Heart left ventricle (tissue), 13 donors: Measurements from ENCODE around the gene SLC5A9.

Source experiments
- CTCF ChIP-seq, 12 donors: fragments of 200-600 bp; sonication (generic) in 4 of 12; IDR thresholded peaks; one replicate each; pipeline versions ENCODE4 v1.5.0 to v1.8.0; 2018 to 2022; ENCODE audit warnings: antibody characterized with exemption in 12 of 12, mild to moderate bottlenecking in 5 of 12
- POLR2A ChIP-seq, 2 donors: fragments of 450-650 bp; IDR thresholded peaks; one replicate each; pipeline ENCODE4 v1.6.1; 2017; ENCODE audit warnings: antibody characterized with exemption in 2 of 2, mild to moderate bottlenecking in 2 of 2, moderate library complexity in 2 of 2
- donor health status: ischemic (EF 13 %, LVEDD 7.1; RV severe dilation, severe dysfunction).
- donor health status: DM: no; HTN: yes; CAD: no.
- donor health status: DM: no; HTN: no; CAD: no.
- donor health status: ischemic (EF 25% LVEDD 6.9; RV normal size, moderate dysfunction).
- donor health status: ischemic (EF 25% LVEDD 5.7; RV mildly dilated, moderate dysfunction).
- donor health status: ischemic (EF 35%, LVEDD 5.7; RV mildly dilated, moderate dysfunction).
- donor health status: nonischemic (EF 11% LVEDD 7.7; RV severe dilation, severe dysfunction).
- donor health status: DM: yes; HTN: yes; CAD: no.
- donor health status: PGD.
- donor health status: ischemic (EF 29% LVEDD 5.4; RV normal size, mild dysfunction).
- donor health status: nonischemic (EF 23%, LVEDD 6.1; RV moderate dilation, normal function).

DNA sequence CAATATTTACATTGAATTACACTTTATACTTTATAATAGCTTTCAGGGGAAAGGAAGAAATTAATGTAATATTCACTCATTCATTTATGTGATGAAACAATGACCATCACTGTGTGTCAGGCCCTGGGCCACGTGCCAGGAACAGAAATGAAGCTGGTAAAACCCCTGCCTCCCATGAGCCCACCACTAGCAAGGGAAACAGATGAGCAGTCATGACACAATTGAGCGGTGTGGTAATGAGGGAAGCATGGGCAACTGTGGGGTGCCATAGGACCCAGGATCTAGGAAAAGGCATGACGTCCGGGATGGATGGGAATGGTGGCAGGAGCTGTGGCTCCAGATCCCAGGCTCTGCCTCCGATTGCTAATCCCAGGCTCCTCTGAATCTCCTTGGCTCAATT is 17.0 kb upstream of the SLC5A9 start:
- TF ChIP-seq POLR2A (IDR thresholded peaks at IDR 0.05), result no peak
- no peak for TF ChIP-seq CTCF (IDR thresholded peaks at IDR 0.05)
